Immature natural killer cell (primary cell): ENCODE results near the gene PRKCA. TPM values are rescaled to one million over a fixed set of nuclear protein-coding genes. Genes with fewer than 3 reads are reported as not detected.

Experiments used
- DNase-seq, 3 donors: peaks; one replicate each; pipeline ENCODE4 v3.0.0; 2022; ENCODE audit warnings: mixed read lengths in 1 of 3
- H3K27ac Mint-ChIP-seq, 6 donors: one replicate each; pipeline ENCODE4 v1.8.0; 2020; ENCODE audit warnings: mixed read lengths in 6 of 6, mild to moderate bottlenecking in 5 of 6, inconsistent platforms in 4 of 6, moderate library complexity in 3 of 6
- H3K27me3 Mint-ChIP-seq, 3 donors: one replicate each; pipeline ENCODE4 v1.8.0; 2020 to 2021; ENCODE audit warnings: low read depth in 3 of 3, mild to moderate bottlenecking in 3 of 3, mixed read lengths in 3 of 3, moderate library complexity in 3 of 3, inconsistent platforms in 1 of 3
- H3K36me3 Mint-ChIP-seq, 3 donors: one replicate each; pipeline ENCODE4 v1.8.0; 2020; ENCODE audit warnings: mixed read lengths in 3 of 3, inconsistent platforms in 2 of 3, mild to moderate bottlenecking in 2 of 3
- H3K4me1 Mint-ChIP-seq, 2 donors: one replicate each; pipeline ENCODE4 v1.8.0; 2020; ENCODE audit warnings: inconsistent platforms in 2 of 2, mild to moderate bottlenecking in 2 of 2, mixed read lengths in 2 of 2, moderate library complexity in 1 of 2
- H3K4me3 Mint-ChIP-seq, 5 donors: one replicate each; pipeline ENCODE4 v1.8.0; 2020; ENCODE audit warnings: mild to moderate bottlenecking in 5 of 5, mixed read lengths in 5 of 5, inconsistent platforms in 3 of 5, moderate library complexity in 3 of 5
- H3K9me3 Mint-ChIP-seq, 6 donors: one replicate each; pipeline ENCODE4 v1.8.0; 2020; ENCODE audit warnings: mild to moderate bottlenecking in 6 of 6, mixed read lengths in 6 of 6, inconsistent platforms in 4 of 6, moderate library complexity in 3 of 6
- polyA plus RNA-seq, 3 donors: library from polyadenylated mRNA; unstranded; fragments of 300-500 nt; fragmentation: Illumina TruSeq; gene quantifications; one replicate each; pipeline ENCODE4 v1.2.3, GENCODE V29; 2021

Gene PRKCA
- polyA plus RNA-seq, 3 donors from 2014 or later = 0.18 to 1.3 (median 0.28) TPM

- Mint-ChIP-seq H3K36me3 (peaks cover 0 to 4% (median 3%) of the 10 kb centered on the region in 3 donors), H3K9me3 (peaks cover 0 to 4% (median 0%) of the 10 kb centered on the region in 6 donors), H3K4me3 (no peak overlapping the region), H3K4me1 (peaks cover 0 to 3% of the 10 kb centered on the region in 2 donors), H3K27me3 (peaks cover 15 to 37% (median 20%) of the 10 kb centered on the region in 3 donors), H3K27ac (no peak overlapping the region)
- no peak for DNase-seq
Observed at GRCh38 chr17:66831383-66832210, 529.2 kb downstream of the PRKCA start.

GRCh38 chr17:66833201-66833600 is 530.8 kb downstream of the PRKCA start:
- no peak for DNase-seq
- peaks cover 0 to 4% (median 0%) of the 10 kb centered on the region in 6 donors for H3K9me3 Mint-ChIP-seq
- no peak overlapping the region for H3K27ac Mint-ChIP-seq
- peaks cover 13 to 33% (median 25%) of the 10 kb centered on the region in 3 donors for H3K27me3 Mint-ChIP-seq
- peaks cover 0 to 3% of the 10 kb centered on the region in 2 donors for H3K4me1 Mint-ChIP-seq
- peaks cover 0 to 4% (median 3%) of the 10 kb centered on the region in 3 donors for H3K36me3 Mint-ChIP-seq
- no peak overlapping the region for H3K4me3 Mint-ChIP-seq

- peaks cover 7 to 31% (median 23%) of the 10 kb centered on the region in 3 donors for H3K27me3 Mint-ChIP-seq
- no peak for DNase-seq
- peaks cover 0 to 4% (median 3%) of the 10 kb centered on the region in 3 donors for H3K36me3 Mint-ChIP-seq
- no peak overlapping the region for H3K4me3 Mint-ChIP-seq
- H3K9me3 Mint-ChIP-seq = no peaks in the 10 kb centered on the region
- H3K4me1 Mint-ChIP-seq = peaks cover 0 to 3% of the 10 kb centered on the region in 2 donors
- H3K27ac Mint-ChIP-seq = no peak overlapping the region
Observed at GRCh38 chr17:66834426-66834918, 532.1 kb downstream of the PRKCA start.

GRCh38 chr17:66834919-66835454 is 532.6 kb downstream of the PRKCA start, which contains the start of gene CACNG5:
CACNG5 (plus strand) TSS chr17:66835117; CDS start chr17:66877333, 42,216 bp downstream.
- no peak within 1 kb of the TSS for H3K27ac Mint-ChIP-seq
- H3K4me1 Mint-ChIP-seq = peaks cover 0 to 3% of the 10 kb centered on the region in 2 donors
- peaks cover 0 to 4% (median 3%) of the 10 kb centered on the region in 3 donors for H3K36me3 Mint-ChIP-seq
- no peak for DNase-seq
- peaks cover 7 to 30% (median 23%) of the 10 kb centered on the region in 3 donors for H3K27me3 Mint-ChIP-seq
- H3K9me3 Mint-ChIP-seq = no peaks in the 10 kb centered on the region
- H3K4me3 Mint-ChIP-seq = no peak within 1 kb of the TSS

- Mint-ChIP-seq H3K9me3 (no peaks in the 10 kb centered on the region), H3K4me3 (no peak overlapping the region), H3K36me3 (peaks cover 0 to 4% (median 3%) of the 10 kb centered on the region in 3 donors), H3K27ac (no peak overlapping the region), H3K27me3 (peaks cover 7 to 29% (median 23%) of the 10 kb centered on the region in 3 donors), H3K4me1 (peaks cover 0 to 3% of the 10 kb centered on the region in 2 donors)
- no peak for DNase-seq
Observed at GRCh38 chr17:66835476-66835875, 533.1 kb downstream of the PRKCA start.

GRCh38 chr17:66836063-66837005 is 533.9 kb downstream of the PRKCA start:
- no peak for DNase-seq
- H3K4me1 Mint-ChIP-seq = peaks cover 0 to 3% of the 10 kb centered on the region in 2 donors
- H3K36me3 Mint-ChIP-seq = peaks cover 0 to 4% (median 3%) of the 10 kb centered on the region in 3 donors
- H3K9me3 Mint-ChIP-seq = no peaks in the 10 kb centered on the region
- peaks cover 5 to 23% (median 20%) of the 10 kb centered on the region in 3 donors for H3K27me3 Mint-ChIP-seq
- H3K4me3 Mint-ChIP-seq = no peak overlapping the region
- no peak overlapping the region for H3K27ac Mint-ChIP-seq

- peaks cover 7 to 18% (median 16%) of the 10 kb centered on the region in 3 donors for H3K27me3 Mint-ChIP-seq
Observed at GRCh38 chr17:66837226-66837625, 534.8 kb downstream of the PRKCA start.

GRCh38 chr17:66837885-66838665 is 535.7 kb downstream of the PRKCA start:
- no peak overlapping the region for H3K27ac Mint-ChIP-seq
- peaks cover 7 to 18% (median 14%) of the 10 kb centered on the region in 3 donors for H3K27me3 Mint-ChIP-seq

More at GRCh38 chr17:66837226-66837625, 534.8 kb downstream of the PRKCA start:
- H3K4me1 Mint-ChIP-seq = peaks cover 0 to 3% of the 10 kb centered on the region in 2 donors
- no peak for DNase-seq
- H3K9me3 Mint-ChIP-seq = no peaks in the 10 kb centered on the region
- H3K36me3 Mint-ChIP-seq = peaks cover 0 to 3% (median 0%) of the 10 kb centered on the region in 3 donors
- no peak overlapping the region for H3K27ac Mint-ChIP-seq
- no peak overlapping the region for H3K4me3 Mint-ChIP-seq

GRCh38 chr17:66839616-66840015 is 537.2 kb downstream of the PRKCA start:
- Mint-ChIP-seq H3K36me3 (no peaks in the 10 kb centered on the region), H3K27me3 (peaks cover 6 to 13% (median 10%) of the 10 kb centered on the region in 3 donors), H3K27ac (no peak overlapping the region), H3K9me3 (peaks cover 0 to 3% (median 0%) of the 10 kb centered on the region in 6 donors), H3K4me3 (no peak overlapping the region), H3K4me1 (peaks cover 0 to under 1% of the 10 kb centered on the region in 2 donors)
- DNase-seq = no peak

More at GRCh38 chr17:66837885-66838665, 535.7 kb downstream of the PRKCA start:
- peaks cover 0 to 3% (median 0%) of the 10 kb centered on the region in 6 donors for H3K9me3 Mint-ChIP-seq
- peaks cover 0 to 3% (median 0%) of the 10 kb centered on the region in 3 donors for H3K36me3 Mint-ChIP-seq
- H3K4me1 Mint-ChIP-seq = peaks cover 0 to 3% of the 10 kb centered on the region in 2 donors
- DNase-seq = no peak
- H3K4me3 Mint-ChIP-seq = no peak overlapping the region

- DNase-seq = no peak
- Mint-ChIP-seq H3K9me3 (peaks cover 0 to 3% (median 0%) of the 10 kb centered on the region in 6 donors), H3K27me3 (peaks cover 6 to 13% (median 10%) of the 10 kb centered on the region in 3 donors)
Observed at GRCh38 chr17:66840061-66840460, 537.6 kb downstream of the PRKCA start.

GRCh38 chr17:66841328-66841727 is 538.9 kb downstream of the PRKCA start:
- Mint-ChIP-seq H3K27me3 (peaks cover 0 to 11% (median 5%) of the 10 kb centered on the region in 3 donors), H3K4me3 (no peak overlapping the region), H3K9me3 (peaks cover 0 to 3% (median 0%) of the 10 kb centered on the region in 6 donors), H3K27ac (no peak overlapping the region), H3K4me1 (no peaks in the 10 kb centered on the region), H3K36me3 (no peaks in the 10 kb centered on the region)
- no peak for DNase-seq

More at GRCh38 chr17:66840061-66840460, 537.6 kb downstream of the PRKCA start:
- H3K36me3 Mint-ChIP-seq = no peaks in the 10 kb centered on the region
- no peaks in the 10 kb centered on the region for H3K4me1 Mint-ChIP-seq
- H3K27ac Mint-ChIP-seq = no peak overlapping the region
- no peak overlapping the region for H3K4me3 Mint-ChIP-seq

GRCh38 chr17:66841744-66842143 is 539.3 kb downstream of the PRKCA start:
- H3K4me1 Mint-ChIP-seq = no peaks in the 10 kb centered on the region
- DNase-seq = no peak
- peaks cover 0 to 9% (median 5%) of the 10 kb centered on the region in 3 donors for H3K27me3 Mint-ChIP-seq
- H3K27ac Mint-ChIP-seq = no peak overlapping the region
- no peak overlapping the region for H3K4me3 Mint-ChIP-seq
- peaks cover 0 to 3% (median 0%) of the 10 kb centered on the region in 6 donors for H3K9me3 Mint-ChIP-seq
- H3K36me3 Mint-ChIP-seq = no peaks in the 10 kb centered on the region
